HCT116 (cell line): ENCODE data around the gene LINGO1. TPM values are rescaled to one million over a fixed set of nuclear protein-coding genes. Genes with fewer than 3 reads are reported as not detected.

Experiments
- ATAC-seq: fragments of 200-7000 bp; cut with Tn5 transposase; 2 replicates; pipeline ENCODE4 v1.9.1; 2020; ENCODE audit warnings: mild to moderate bottlenecking, moderate library complexity
- BruUV-seq: library from RNA; stranded (reverse); fragments of 400-500 nt; replicated peaks from 2 replicates; lab custom pipeline; 2021; lab: Mats Ljungman, UMichigan
- CTCF ChIA-PET: fragments of 300-600 bp; sonication (Branson Sonifier 250); formaldehyde crosslinking; loops from one replicate; lab custom pipeline; 2021; ENCODE audit warnings: antibody characterized with exemption; lab: Charles Lee
- POLR2A ChIA-PET: fragments of 300-600, 350-600 bp; sonication (Branson Sonifier 250); formaldehyde crosslinking; loops from one replicate; lab custom pipeline; 2021; ENCODE audit warnings: antibody characterized with exemption; lab: Charles Lee
- RAD21 ChIA-PET, 2 experiments: fragments of 300-600 bp; sonication (Branson Sonifier 250); formaldehyde crosslinking; loops; one replicate each; lab custom pipeline; 2023; ENCODE audit warnings: low total read pairs in 2 of 2; ENCODE audit not compliant: uncharacterized antibody in 2 of 2, unreplicated experiment in 2 of 2, low non-redundant PET in 1 of 2; lab: Charles Lee
- DNase-seq: peaks from one replicate; pipeline ENCODE4 v3.0.0-alpha.2; 2010; ENCODE audit warnings: low read depth, low spot score
- H2AFZ ChIP-seq: fragments of 200-600 bp; shearing (Covaris generic), sonication (generic); 2 replicates; pipeline ENCODE4 v1.6.1; 2017; ENCODE audit warnings: low read depth, mixed run types, mixed read lengths, antibody characterized with exemption, low read length; ENCODE audit not compliant: poor library complexity, severe bottlenecking
- H3K27ac ChIP-seq: 2 replicates; pipeline ENCODE4 v1.5.1; 2012; ENCODE audit warnings: low read depth, low read length
- H3K27me3 ChIP-seq: fragments of 200-600 bp; sonication (generic); 2 replicates; pipeline ENCODE4 v1.6.1; 2016; ENCODE audit warnings: mixed run types, low read length, mixed read lengths; ENCODE audit not compliant: insufficient read depth
- H3K36me3 ChIP-seq, 2 experiments: fragments of 200-500 bp in 1 of 2; fragments of 200-600 bp in 1 of 2; sonication (Bioruptor generic) in 1 of 2; sonication (generic) in 1 of 2; 2 replicates each; pipeline versions ENCODE4 v1.5.1 to v1.6.1; 2014 to 2016; ENCODE audit warnings: low read length in 2 of 2, inconsistent platforms in 1 of 2, mixed read lengths in 1 of 2, mixed run types in 1 of 2; ENCODE audit not compliant: insufficient read depth in 2 of 2, control insufficient read depth in 1 of 2
- H3K4me1 ChIP-seq, 2 experiments: fragments of 200-600 bp in 1 of 2; sonication (generic) in 1 of 2; 2 replicates each; pipeline versions ENCODE4 v1.5.1 to v1.6.1; 2012 to 2017; ENCODE audit warnings: low read length in 2 of 2, inconsistent platforms in 1 of 2, mild to moderate bottlenecking in 1 of 2, mixed read lengths in 1 of 2, mixed run types in 1 of 2, moderate library complexity in 1 of 2; ENCODE audit not compliant: insufficient read depth in 2 of 2, control insufficient read depth in 1 of 2
- H3K4me2 ChIP-seq: fragments of 200-600 bp; sonication (generic); 2 replicates; pipeline ENCODE4 v1.6.1; 2017; ENCODE audit warnings: mixed run types, low read length, mixed read lengths
- H3K4me3 ChIP-seq, 2 experiments: fragments of 200-600 bp in 1 of 2; sonication (generic) in 1 of 2; replicated peaks in 1 of 2; 2 replicates each; pipeline ENCODE4 v1.5.1; 2011 to 2016; ENCODE audit warnings: low read length in 2 of 2, control low read depth in 1 of 2, low read depth in 1 of 2, mild to moderate bottlenecking in 1 of 2, mixed read lengths in 1 of 2, mixed run types in 1 of 2
- H3K79me2 ChIP-seq: fragments of 200-600 bp; sonication (generic); 2 replicates; pipeline ENCODE4 v1.6.1; 2017; ENCODE audit warnings: mild to moderate bottlenecking, mixed run types, low read length, moderate library complexity, mixed read lengths; ENCODE audit not compliant: insufficient read depth
- H3K9ac ChIP-seq: fragments of 200-600 bp; sonication (generic); 2 replicates; pipeline ENCODE4 v1.6.1; 2016; ENCODE audit warnings: low read length, mixed read lengths
- H3K9me2 ChIP-seq: fragments of 200-600 bp; sonication (generic), shearing (Covaris generic); 2 replicates; pipeline ENCODE4 v1.6.1; 2017; ENCODE audit warnings: mixed run types, mild to moderate bottlenecking, moderate library complexity; ENCODE audit not compliant: insufficient read depth
- H3K9me3 ChIP-seq, 2 experiments: fragments of 200-500 bp in 1 of 2; fragments of 200-600 bp in 1 of 2; sonication (Bioruptor generic) in 1 of 2; sonication (generic) in 1 of 2; 2 replicates each; pipeline ENCODE4 v1.6.1; 2014 to 2017; ENCODE audit warnings: low read length in 2 of 2, mixed read lengths in 2 of 2, inconsistent platforms in 1 of 2, low read depth in 1 of 2, mild to moderate bottlenecking in 1 of 2, mixed run types in 1 of 2, moderate library complexity in 1 of 2; ENCODE audit not compliant: control insufficient read depth in 1 of 2, insufficient read depth in 1 of 2
- H4K20me1 ChIP-seq: fragments of 200-600 bp; sonication (generic), shearing (Covaris generic); 2 replicates; pipeline ENCODE4 v1.6.1; 2017; ENCODE audit warnings: mixed run types, mild to moderate bottlenecking, moderate library complexity; ENCODE audit not compliant: insufficient read depth
- ATF3 ChIP-seq: IDR thresholded peaks from 2 replicates; pipeline ENCODE4 v1.6.1; 2012
- CEBPB ChIP-seq: IDR thresholded peaks from 2 replicates; pipeline ENCODE4 v1.6.1; 2012; ENCODE audit warnings: low read depth
- ELF1 ChIP-seq: IDR thresholded peaks from 2 replicates; pipeline ENCODE4 v1.6.1; 2012; ENCODE audit warnings: low read depth, borderline replicate concordance
- FOSL1 ChIP-seq: IDR thresholded peaks from 2 replicates; pipeline ENCODE4 v1.6.1; 2012; ENCODE audit warnings: low read depth
- POLR2A ChIP-seq: IDR thresholded peaks from 2 replicates; pipeline ENCODE4 v1.7.0; 2011; ENCODE audit warnings: borderline replicate concordance; ENCODE audit not compliant: insufficient read depth, insufficient read length; ENCODE audit errors: extremely low read depth
- RAD21 ChIP-seq: IDR thresholded peaks from 2 replicates; pipeline ENCODE4 v1.6.1; 2012; ENCODE audit warnings: low read depth, mild to moderate bottlenecking
- SIN3A ChIP-seq: IDR thresholded peaks from 2 replicates; pipeline ENCODE4 v1.6.1; 2012; ENCODE audit warnings: low read depth
- ZBTB33 ChIP-seq: IDR thresholded peaks from 2 replicates; pipeline ENCODE4 v1.6.1; 2011; ENCODE audit warnings: mild to moderate bottlenecking, low read length, moderate library complexity; ENCODE audit not compliant: insufficient replicate concordance; ENCODE audit errors: extremely low read depth
- intact Hi-C: fragments of 100-400 bp; cut with micrococcal nuclease; formaldehyde crosslinking; loops from 2 replicates; pipeline ENCODE4 v1.10.0; 2022
- total RNA-seq: library from RNA; stranded (reverse); gene quantifications from one replicate; pipeline ENCODE4 v1.2.1, GENCODE V29; 2021; ENCODE audit not compliant: unreplicated experiment

Gene LINGO1
- total RNA-seq, 1 experiment from 2014 or later, result 15.6 TPM

GRCh38 chr15:77565378-77565915 lies 67.3 kb downstream of the LINGO1 start:
- ChIA-PET CTCF (no interaction called here), POLR2A (no interaction called here), RAD21 (no interaction called here)
- ATAC-seq (no peak), DNase-seq (no peak)
- H3K4me1 ChIP-seq, result no peaks in the 10 kb centered on the region
- H2AFZ ChIP-seq, result no peak overlapping the region
- BruUV-seq, result no TSS peak
- no peak overlapping the region for H3K4me2 ChIP-seq
- no peak overlapping the region for H3K27ac ChIP-seq
- H3K9me2 ChIP-seq, result no peaks in the 10 kb centered on the region
- intact Hi-C loops, result no loop called here
- H3K36me3 ChIP-seq, result no peaks in the 10 kb centered on the region
- H3K9ac ChIP-seq, result no peak overlapping the region
- H3K27me3 ChIP-seq, result no peaks in the 10 kb centered on the region
- H3K9me3 ChIP-seq, result no peaks in the 10 kb centered on the region
- H3K4me3 ChIP-seq, result no peak overlapping the region
- no peaks in the 10 kb centered on the region for H3K79me2 ChIP-seq
- H4K20me1 ChIP-seq, result no peaks in the 10 kb centered on the region
- no peak for TF ChIP-seq ATF3
- TF ChIP-seq SIN3A, result no peak

GRCh38 chr15:77564938-77565337 lies 67.8 kb downstream of the LINGO1 start:
- no peaks in the 10 kb centered on the region for H3K9me2 ChIP-seq
- H3K4me1 ChIP-seq, result no peaks in the 10 kb centered on the region
- no peaks in the 10 kb centered on the region for H3K9me3 ChIP-seq
- RAD21 ChIA-PET, result no interaction called here
- H3K27me3 ChIP-seq, result no peaks in the 10 kb centered on the region
- H3K79me2 ChIP-seq, result no peaks in the 10 kb centered on the region
- no peaks in the 10 kb centered on the region for H3K36me3 ChIP-seq
- no peak overlapping the region for H3K4me2 ChIP-seq
- no TSS peak for BruUV-seq
- H2AFZ ChIP-seq, result no peak overlapping the region
- no peak for DNase-seq
- H3K4me3 ChIP-seq, result no peak overlapping the region
- H3K9ac ChIP-seq, result no peak overlapping the region
- CTCF ChIA-PET, result no interaction called here
- intact Hi-C loops, result no loop called here
- H4K20me1 ChIP-seq, result no peaks in the 10 kb centered on the region
- POLR2A ChIA-PET, result no interaction called here
- no peak overlapping the region for H3K27ac ChIP-seq
- TF ChIP-seq RAD21 (no peak), ATF3 (no peak), CEBPB (no peak), ELF1 (no peak), FOSL1 (no peak), POLR2A (no peak), ZBTB33 (no peak)
- no peak for ATAC-seq
